ENCODE results near the gene CENPE. TPM values are rescaled to one million over a fixed set of nuclear protein-coding genes. Genes with fewer than 3 reads are reported as not detected.

The CENPE gene
- total RNA-seq, 8 experiments from 2014 or later = 2.0 to 20.3 (median 2.9) TPM

DNA sequence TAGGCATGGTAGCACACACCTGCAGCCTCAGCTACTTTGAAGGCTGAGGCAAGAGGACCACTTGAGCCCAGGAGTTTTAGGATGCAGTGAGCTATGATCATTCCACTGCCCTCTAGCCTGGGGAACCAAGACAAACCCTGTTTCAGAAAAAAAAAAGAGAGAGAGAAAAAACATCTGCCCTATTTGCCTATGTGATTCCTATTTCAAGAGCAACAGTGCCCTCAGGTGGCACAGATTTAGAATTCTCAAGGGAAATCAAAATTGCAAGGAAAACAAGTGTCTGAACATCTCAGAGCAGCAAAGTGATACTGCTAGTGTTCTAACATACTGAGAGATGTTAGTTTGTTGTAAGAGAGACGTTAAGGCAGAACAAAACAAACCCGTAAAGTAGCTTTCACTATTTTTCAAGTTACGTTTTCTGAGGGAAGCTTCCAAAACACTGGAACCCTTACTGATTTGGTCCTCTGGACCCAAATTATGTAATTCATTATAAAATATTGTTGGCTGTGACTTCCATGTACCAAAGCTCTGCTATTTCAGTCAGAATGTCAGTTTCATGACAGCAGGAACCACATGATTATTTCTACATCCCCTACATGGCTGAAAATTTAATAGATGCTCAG, 106.4 kb downstream of the CENPE start:
- Histone ChIP-seq H3K4me1 (replicated peaks in 1 of 2) (no peaks in the 10 kb centered on the region), H3K4me3 (no peak overlapping the region), H3K27ac (no peak overlapping the region)
- WGBS, 10 experiments = 0 to 67% (median 38%) methylated on average over 1 to 3 of the region's 3 CpGs
- ATAC-seq (replicated peaks in 6 of 8) = peak; percentile 38 to 80 (median 75)
- in situ Hi-C loops (cut with MboI; ENCODE audit: low pct_unique_long_range_greater_than_20kb in 2 of 9, low sequenced_read_pairs in 9 of 9, unreplicated experiment in 9 of 9) = loop anchor here in 2 of 9 experiments (25.0 kb wide), 2 partner anchors 479 to 654 kb away; no protein-coding TSS in a partner anchor

DNA sequence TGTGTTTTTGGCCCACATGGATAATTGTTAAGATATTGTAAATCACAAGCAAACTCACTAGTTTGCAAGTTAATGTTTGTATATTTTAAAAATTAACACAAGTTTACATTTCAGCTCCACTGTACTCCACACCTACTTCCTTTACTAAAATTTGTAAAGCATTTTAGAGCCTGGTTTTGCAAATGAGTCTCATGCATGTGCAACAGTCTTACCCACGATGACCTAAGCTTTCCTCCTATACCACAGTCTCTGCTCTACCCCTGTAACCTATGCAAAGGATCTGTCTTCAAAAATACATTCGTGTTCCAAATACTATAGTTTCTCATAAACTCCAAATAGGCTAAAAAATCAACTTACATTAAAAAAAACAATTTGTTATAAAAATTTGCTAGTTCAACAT, 108.7 kb downstream of the CENPE start:
- peak in 3 of 8 experiments; percentile 77 to 89 (median 88) for ATAC-seq (replicated peaks in 6 of 8)
- Histone ChIP-seq H3K4me3 (no peak overlapping the region), H3K4me1 (replicated peaks in 1 of 2) (no peaks in the 10 kb centered on the region), H3K27ac (no peak overlapping the region)
- in situ Hi-C loops (cut with MboI; ENCODE audit: low pct_unique_long_range_greater_than_20kb in 2 of 9, low sequenced_read_pairs in 9 of 9, unreplicated experiment in 9 of 9) = loop anchor here in 2 of 9 experiments (25.0 kb wide), 2 partner anchors 477 to 652 kb away; no protein-coding TSS in a partner anchor
- WGBS, 10 experiments = 0 to 94% (median 62%) methylated on average over 1 to 2 of the region's 2 CpGs; no CpG with 5 or more reads in 2 of the 10 experiments

DNA sequence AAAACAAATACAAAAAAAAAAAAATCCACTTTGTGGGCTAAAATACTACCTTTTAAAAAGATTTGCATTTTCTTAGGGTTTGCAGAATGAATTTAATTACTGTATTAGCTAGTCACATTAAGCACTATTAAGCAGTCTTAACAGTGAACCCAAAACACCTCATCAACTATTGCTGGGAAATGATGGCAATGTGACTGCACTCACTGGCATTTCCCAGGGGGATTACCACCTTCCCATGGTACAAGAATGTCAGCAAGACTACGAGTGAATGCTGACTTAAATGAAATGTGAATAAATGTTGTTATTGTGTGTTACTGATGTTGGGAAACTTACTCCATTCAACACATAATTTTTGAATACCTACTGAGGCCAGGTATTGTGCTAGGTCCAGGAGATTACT, 111.6 kb downstream of the CENPE start:
- no peak for ATAC-seq (replicated peaks in 6 of 8)
- WGBS, 10 experiments = 20 to 100% (median 71%) methylated on average over 1 of the region's 1 CpG; no CpG with 5 or more reads in 3 of the 10 experiments
- Histone ChIP-seq H3K4me1 (replicated peaks in 1 of 2) (no peaks in the 10 kb centered on the region), H3K4me3 (no peak overlapping the region), H3K27ac (no peak overlapping the region)
- in situ Hi-C loops (cut with MboI; ENCODE audit: low pct_unique_long_range_greater_than_20kb in 2 of 9, low sequenced_read_pairs in 9 of 9, unreplicated experiment in 9 of 9) = loop anchor here in 2 of 9 experiments (25.0 kb wide), 2 partner anchors 474 to 649 kb away; no protein-coding TSS in a partner anchor

DNA sequence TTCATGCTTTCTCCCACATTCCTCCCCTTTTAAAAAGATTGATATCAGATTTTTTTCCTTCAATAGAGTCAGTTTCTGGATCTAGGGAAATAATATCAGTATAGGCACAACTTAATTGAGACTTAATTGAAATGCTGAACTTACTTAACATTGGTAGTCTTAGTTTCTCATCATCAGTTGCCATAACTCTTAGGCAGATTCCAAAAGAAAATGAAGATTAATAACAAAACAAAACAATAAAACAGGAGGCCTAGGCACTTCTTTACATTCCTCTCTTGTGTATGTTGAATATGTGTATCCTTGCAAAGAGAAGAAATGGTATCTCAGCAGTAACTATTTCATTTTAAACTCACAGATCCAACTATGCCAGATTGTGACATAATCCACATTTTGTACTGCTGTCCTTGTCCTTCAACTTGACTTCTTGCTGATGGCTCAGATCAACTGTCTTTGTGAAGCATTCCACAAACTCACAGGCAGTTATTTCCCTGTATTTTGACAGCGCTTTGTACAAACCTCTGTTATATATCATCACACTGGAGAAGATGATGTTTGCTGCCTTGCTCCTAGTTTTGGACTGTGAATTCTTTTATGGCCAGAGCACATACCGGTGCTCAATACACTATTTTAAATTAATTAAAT, 112.5 kb downstream of the CENPE start:
- in situ Hi-C loops (cut with MboI; ENCODE audit: low pct_unique_long_range_greater_than_20kb in 2 of 9, low sequenced_read_pairs in 9 of 9, unreplicated experiment in 9 of 9) = loop anchor here in 2 of 9 experiments (25.0 kb wide), 2 partner anchors 473 to 648 kb away; no protein-coding TSS in a partner anchor
- no peak overlapping the region for H3K27ac ChIP-seq
- WGBS, 10 experiments = 85 to 100% (median 100%) methylated on average over 1 to 2 of the region's 2 CpGs; no CpG with 5 or more reads in 1 of the 10 experiments
- no peak overlapping the region for H3K4me3 ChIP-seq
- ATAC-seq (replicated peaks in 6 of 8) = no peak
- no peaks in the 10 kb centered on the region for H3K4me1 ChIP-seq (replicated peaks in 1 of 2)

- in situ Hi-C loops (cut with MboI; ENCODE audit: low pct_unique_long_range_greater_than_20kb in 2 of 9, low sequenced_read_pairs in 9 of 9, unreplicated experiment in 9 of 9) = loop anchor here in 2 of 9 experiments (25.0 kb wide), 2 partner anchors 467 to 642 kb away; no protein-coding TSS in a partner anchor
- Histone ChIP-seq H3K27ac (no peak overlapping the region), H3K4me1 (replicated peaks in 1 of 2) (peaks cover 13 to 19% of the 10 kb centered on the region in 2 donors), H3K4me3 (no peak overlapping the region)
- ATAC-seq (replicated peaks in 6 of 8) = no peak
- WGBS, 10 experiments = 67 to 100% (median 100%) methylated on average over 1 of the region's 1 CpG; no CpG with 5 or more reads in 4 of the 10 experiments
These were observed 118.5 kb downstream of the CENPE start for GRCh38 chr4:103079621-103080020.

DNA sequence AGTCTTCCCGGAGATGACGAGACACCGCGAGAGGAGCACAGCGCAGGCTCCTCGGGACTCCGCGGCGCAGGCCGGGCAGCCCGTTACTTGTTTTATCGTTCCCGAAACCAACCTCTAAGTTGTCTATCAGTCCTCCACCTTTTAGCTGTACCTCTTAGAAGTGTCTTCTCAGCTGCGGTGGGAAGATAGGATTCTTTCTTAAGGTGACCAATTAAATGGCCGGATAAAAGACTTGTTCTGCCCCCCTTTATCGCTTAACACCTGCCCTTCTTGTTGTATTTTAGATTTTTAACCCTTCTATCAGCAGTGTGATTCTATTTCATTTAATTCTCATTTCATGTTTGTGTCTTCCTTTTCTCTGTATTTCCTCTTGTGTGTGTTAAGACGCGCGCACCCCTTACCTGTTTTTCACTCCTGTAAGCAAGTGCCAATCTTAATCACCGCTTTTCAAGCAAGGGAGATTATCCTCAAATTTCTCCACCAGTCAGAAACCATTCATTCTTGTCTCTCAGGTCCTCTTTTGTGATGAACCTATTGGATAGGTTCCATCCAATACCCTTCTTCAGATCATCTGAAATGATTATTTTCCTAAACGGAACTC, 121.3 kb downstream of the CENPE start, which contains the start of gene SLC9B2:
Gene SLC9B2, minus strand, starts transcription at position 15 of the 601 bp plus-strand sequence. CDS start 9,211 bp downstream, outside the sequence.
- H3K4me3 ChIP-seq = peak within 1 kb of the TSS; percentile 58 to 80 (median 62)
- WGBS, 10 experiments = 24 to 100% (median 68%) methylated on average over 2 to 20 of the region's 21 CpGs
- in situ Hi-C loops (cut with MboI; ENCODE audit: low pct_unique_long_range_greater_than_20kb in 2 of 9, low sequenced_read_pairs in 9 of 9, unreplicated experiment in 9 of 9) = loop anchor here in 2 of 9 experiments (25.0 kb wide), 2 partner anchors 465 to 640 kb away; no protein-coding TSS in a partner anchor
- peaks cover 17 to 24% of the 10 kb centered on the region in 2 donors for H3K4me1 ChIP-seq (replicated peaks in 1 of 2)
- peak in 5 of 8 experiments; percentile 73 to 80 (median 79) for ATAC-seq (replicated peaks in 6 of 8)
- H3K27ac ChIP-seq = peak within 1 kb of the TSS; percentile 75 to 80

- peaks cover 17 to 24% of the 10 kb centered on the region in 2 donors for H3K4me1 ChIP-seq (replicated peaks in 1 of 2)
- in situ Hi-C loops (cut with MboI; ENCODE audit: low pct_unique_long_range_greater_than_20kb in 2 of 9, low sequenced_read_pairs in 9 of 9, unreplicated experiment in 9 of 9) = loop anchor here in 2 of 9 experiments (25.0 kb wide), 2 partner anchors 464 to 639 kb away; no protein-coding TSS in a partner anchor
- H3K4me3 ChIP-seq = peak overlapping the region; percentile 58 to 80 (median 62)
- peak overlapping the region; percentile 75 to 80 for H3K27ac ChIP-seq
- 0 to 5% (median 1%) methylated on average over 2 to 31 of the region's 82 CpGs; no CpG with 5 or more reads in 4 of the 10 experiments for WGBS, 10 experiments
- peak; percentile 77 to 87 (median 84) for ATAC-seq (replicated peaks in 6 of 8)
These were observed 122.0 kb downstream of the CENPE start for GRCh38 chr4:103075894-103076746.

GRCh38 chr4:103075435-103075893, 122.7 kb downstream of the CENPE start:
- peak overlapping the region; percentile 75 to 80 for H3K27ac ChIP-seq
- in situ Hi-C loops (cut with MboI; ENCODE audit: low pct_unique_long_range_greater_than_20kb in 2 of 9, low sequenced_read_pairs in 9 of 9, unreplicated experiment in 9 of 9) = loop anchor here in 2 of 9 experiments (25.0 kb wide), 2 partner anchors 463 to 638 kb away; no protein-coding TSS in a partner anchor
- H3K4me1 ChIP-seq (replicated peaks in 1 of 2) = peaks cover 17 to 24% of the 10 kb centered on the region in 2 donors
- peak overlapping the region; percentile 58 to 80 (median 62) for H3K4me3 ChIP-seq
- peak in 7 of 8 experiments; percentile 1 to 61 (median 35) for ATAC-seq (replicated peaks in 6 of 8)
- WGBS, 10 experiments = 0 to 40% (median 7%) methylated on average over 1 to 4 of the region's 4 CpGs; no CpG with 5 or more reads in 2 of the 10 experiments

DNA sequence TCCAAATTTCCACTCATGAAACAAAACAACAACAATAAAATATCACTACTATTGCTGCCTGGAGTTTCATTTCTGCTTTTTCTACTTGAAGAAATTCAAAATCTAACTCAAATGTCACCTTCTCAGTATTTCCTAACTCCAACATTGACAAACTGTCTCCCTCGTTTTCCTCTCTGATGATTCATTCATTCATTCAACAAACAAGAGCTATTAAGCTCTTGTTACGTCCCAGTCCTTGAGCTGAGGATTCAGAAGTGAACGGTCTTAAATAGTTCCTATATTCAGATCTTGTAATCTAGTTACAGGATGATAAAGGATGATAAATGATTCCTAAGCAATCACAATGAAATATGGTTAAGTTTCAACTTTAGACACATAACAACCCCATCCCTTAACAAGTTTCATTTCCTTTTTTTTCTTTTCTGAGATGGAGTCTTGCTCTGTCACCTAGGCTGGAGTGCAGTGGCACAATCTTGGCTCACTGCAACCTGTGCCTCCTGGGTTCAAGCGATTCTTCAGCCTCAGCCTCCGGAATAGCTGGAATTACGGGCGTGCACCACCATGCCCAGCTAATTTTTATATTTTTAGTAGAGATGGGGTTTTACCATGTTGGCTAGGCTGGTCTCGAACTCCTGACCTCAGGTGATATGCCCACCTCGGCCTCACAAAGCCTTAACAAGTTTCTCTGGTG, 123.3 kb downstream of the CENPE start:
- Histone ChIP-seq H3K27ac (no peak overlapping the region), H3K4me1 (replicated peaks in 1 of 2) (peaks cover 17 to 24% of the 10 kb centered on the region in 2 donors), H3K4me3 (peak overlapping the region; percentile 58 to 80 (median 62))
- in situ Hi-C loops (cut with MboI; ENCODE audit: low pct_unique_long_range_greater_than_20kb in 2 of 9, low sequenced_read_pairs in 9 of 9, unreplicated experiment in 9 of 9) = loop anchor here in 2 of 9 experiments (25.0 kb wide), 2 partner anchors 463 to 638 kb away; no protein-coding TSS in a partner anchor
- 0 to 95% (median 77%) methylated on average over 1 to 7 of the region's 9 CpGs for WGBS, 10 experiments
- no peak for ATAC-seq (replicated peaks in 6 of 8)

GRCh38 chr4:103073792-103074438, 124.2 kb downstream of the CENPE start:
- in situ Hi-C loops (cut with MboI; ENCODE audit: low pct_unique_long_range_greater_than_20kb in 2 of 9, low sequenced_read_pairs in 9 of 9, unreplicated experiment in 9 of 9) = no loop called here
- ATAC-seq (replicated peaks in 6 of 8) = no peak
- Histone ChIP-seq H3K4me1 (replicated peaks in 1 of 2) (peaks cover 17 to 24% of the 10 kb centered on the region in 2 donors), H3K4me3 (no peak overlapping the region), H3K27ac (no peak overlapping the region)
- WGBS, 10 experiments = 75 to 100% (median 95%) methylated on average over 1 to 2 of the region's 2 CpGs; no CpG with 5 or more reads in 1 of the 10 experiments
